OCI-LY7 (cell line): ENCODE data around the gene RAB44.

ENCODE experiments used
- CTCF ChIP-seq: fragments of 200-600 bp; sonication (generic); conservative IDR thresholded peaks from 2 replicates; pipeline ENCODE4 v1.5.1; 2014; ENCODE audit warnings: mild to moderate bottlenecking, antibody characterized with exemption, low read length, moderate library complexity, mixed read lengths
- EZH2phosphoT487 ChIP-seq: fragments of 200-600 bp; sonication (generic); IDR thresholded peaks from 2 replicates; pipeline ENCODE4 v1.6.1; 2018; ENCODE audit warnings: low read depth, borderline replicate concordance, mild to moderate bottlenecking, mixed run types, antibody characterized with exemption, low read length, moderate library complexity, mixed read lengths

GRCh38 chr6:36743032-36743431 is 45.4 kb downstream of the RAB44 start:
- TF ChIP-seq CTCF (no peak), EZH2phosphoT487 (no peak)
